Adrenal gland (tissue), 12 donors: Measurements from ENCODE around the gene CFAP47. TPM values are rescaled to one million over a fixed set of nuclear protein-coding genes. Genes with fewer than 3 reads are reported as not detected.
"Not testable (repeated sequence)": the region's sequence is repeated elsewhere in the genome, so short reads cannot be mapped to it uniquely, and the experiment has no call there.

ENCODE experiments used
- DNase-seq, 7 donors: peaks; one replicate each; pipeline ENCODE4 v3.0.0-alpha.2; 2019 to 2020
- H3K27ac ChIP-seq, 5 donors: fragments of 200-600 bp; sonication (generic) in 4 of 5; 1 replicate in 3 of 5; 2 replicates in 2 of 5; pipeline versions ENCODE4 v1.5.1 to v1.8.0; 2016 to 2020; ENCODE audit warnings: mild to moderate bottlenecking in 1 of 5
- H3K27me3 ChIP-seq: fragments of 200-600 bp; 2 replicates; pipeline ENCODE4 v1.8.0; 2021
- H3K36me3 ChIP-seq, 2 donors: fragments of 200-600 bp; replicated peaks in 1 of 2; 1 replicate in 1 of 2; 2 replicates in 1 of 2; pipeline versions ENCODE4 v1.5.1 to v1.8.0; 2018 to 2022
- H3K4me1 ChIP-seq, 2 donors: fragments of 200-600 bp; replicated peaks in 1 of 2; 1 replicate in 1 of 2; 2 replicates in 1 of 2; pipeline versions ENCODE4 v1.5.1 to v1.8.0; 2018 to 2021
- H3K4me3 ChIP-seq, 4 donors: fragments of 200-600 bp; sonication (generic) in 3 of 4; one replicate each; pipeline ENCODE4 v1.5.1; 2016 to 2018
- H3K9me3 ChIP-seq, 3 donors: fragments of 200-600 bp; sonication (generic) in 1 of 3; replicated peaks in 1 of 3; 1 replicate in 2 of 3; 2 replicates in 1 of 3; pipeline versions ENCODE4 v1.5.1 to v1.8.0; 2016 to 2021
- CTCF ChIP-seq, 6 experiments: fragments of 450-650 bp in 4 of 6; fragments of 200-600 bp in 2 of 6; sonication (generic) in 1 of 6; IDR thresholded peaks; 1 replicate in 5 of 6; 2 replicates in 1 of 6; pipeline versions ENCODE4 v1.5.1 to v1.8.0; 2016 to 2021; ENCODE audit warnings: antibody characterized with exemption in 6 of 6, mild to moderate bottlenecking in 2 of 6, moderate library complexity in 1 of 6
- POLR2A ChIP-seq, 2 donors: fragments of 450-650 bp; IDR thresholded peaks; one replicate each; pipeline ENCODE4 v1.6.1; 2017; ENCODE audit warnings: antibody characterized with exemption in 2 of 2, mild to moderate bottlenecking in 2 of 2, moderate library complexity in 1 of 2
- WGBS, 4 donors: extraction: QIAGEN DNeasy Blood & Tissue Kit in 2 of 4; methylation state at CpG; one replicate each; pipeline versions ENCODE4 v1.1.5 to v1.1.7; 2013 to 2017; 5-methylcytosine and 5-hydroxymethylcytosine counted together
- intact Hi-C, 2 donors: fragments of 100-400 bp; cut with DNase I; formaldehyde crosslinking; loops; one replicate each; pipeline versions ENCODE4 v1.14.1 to v1.15.0; 2022 to 2023
- polyA plus RNA-seq, 3 donors: library from polyadenylated mRNA; stranded (reverse); fragments of 200-250 nt in 2 of 3; fragments of 350-450 nt in 1 of 3; fragmentation: Illumina TruSeq in 1 of 3; extraction: RNeasy Lipid Tissue Mini Kit (QIAGEN cat#74804) in 1 of 3; gene quantifications; one replicate each; pipeline ENCODE4 v1.2.3, GENCODE V29; 2013 to 2014
- total RNA-seq, 9 donors: library from RNA; depleted of rRNA in 4 of 9; stranded (reverse); fragments of >200 nt in 4 of 9; fragments of 120-200 nt in 1 of 9; fragmentation: NEBNext Ultra II Directional in 1 of 9; extraction: Animal tissue kit (Norgen Biotek cat#: 25700) in 1 of 9; gene quantifications; one replicate each; pipeline versions ENCODE4 v1.1.0 to v1.2.4, GENCODE V29; 2013 to 2023
- donor health status: healthy with polysubstance abuse.
- donor health status: Bipolar disorder and iron deficiency.
- donor health status: DM: yes; HTN: yes; CAD: no.
- donor health status: DM: no; HTN: no; CAD: no.
- donor health status: DM: no; HTN: no; CAD: no.
- donor health status: DM: yes; HTN: yes; CAD: no.

CFAP47 gene
- total and polyA plus RNA-seq, 12 donors: 0.03 to 3.7 (median 0.14) TPM; not detected in 5

DNA sequence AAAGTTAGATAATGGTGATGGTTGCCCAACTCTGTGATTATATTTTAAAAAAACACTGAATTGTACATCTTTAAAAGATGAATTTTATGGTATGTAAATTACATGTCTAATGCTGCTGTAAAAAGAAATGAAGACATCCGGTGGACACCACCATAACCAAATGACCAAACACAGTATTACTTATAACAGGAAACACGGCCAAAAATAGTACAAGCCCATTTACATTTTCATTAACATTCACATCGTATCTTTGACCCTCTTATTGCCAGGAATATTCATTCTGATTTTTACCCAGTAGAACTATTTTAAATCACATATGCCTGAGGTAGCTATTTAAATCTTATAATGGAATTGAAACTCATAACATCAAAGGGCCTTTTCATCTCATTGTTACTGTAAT lies 143.2 kb downstream of the CFAP47 start:
- Histone ChIP-seq H3K36me3 (no peaks in the 10 kb centered on the region), H3K27ac (no peak overlapping the region), H3K27me3 (no peaks in the 10 kb centered on the region), H3K4me3 (no peak overlapping the region), H3K4me1 (no peaks in the 10 kb centered on the region), H3K9me3 (no peaks in the 10 kb centered on the region)
- intact Hi-C loops: no loop called here
- no peak for DNase-seq
- WGBS, 4 donors: 69 to 87% (median 71%) methylated on average over 3 of the region's 3 CpGs
- TF ChIP-seq POLR2A (IDR thresholded peaks at IDR 0.05): no peak
- TF ChIP-seq CTCF (IDR thresholded peaks at IDR 0.05): no peak

- H3K27ac ChIP-seq: no peak overlapping the region
- intact Hi-C loops: no loop called here
- DNase-seq: no peak
- WGBS, 4 donors: 53 to 66% (median 63%) methylated on average over 2 of the region's 2 CpGs
- no peak overlapping the region for H3K4me3 ChIP-seq
- no peaks in the 10 kb centered on the region for H3K9me3 ChIP-seq
- no peaks in the 10 kb centered on the region for H3K27me3 ChIP-seq
- H3K4me1 ChIP-seq: no peaks in the 10 kb centered on the region
- TF ChIP-seq POLR2A (IDR thresholded peaks at IDR 0.05): no peak
- no peak for TF ChIP-seq CTCF (IDR thresholded peaks at IDR 0.05)
- H3K36me3 ChIP-seq: no peaks in the 10 kb centered on the region
Observed at GRCh38 chrX:36071061-36071460, 151.5 kb downstream of the CFAP47 start.

DNA sequence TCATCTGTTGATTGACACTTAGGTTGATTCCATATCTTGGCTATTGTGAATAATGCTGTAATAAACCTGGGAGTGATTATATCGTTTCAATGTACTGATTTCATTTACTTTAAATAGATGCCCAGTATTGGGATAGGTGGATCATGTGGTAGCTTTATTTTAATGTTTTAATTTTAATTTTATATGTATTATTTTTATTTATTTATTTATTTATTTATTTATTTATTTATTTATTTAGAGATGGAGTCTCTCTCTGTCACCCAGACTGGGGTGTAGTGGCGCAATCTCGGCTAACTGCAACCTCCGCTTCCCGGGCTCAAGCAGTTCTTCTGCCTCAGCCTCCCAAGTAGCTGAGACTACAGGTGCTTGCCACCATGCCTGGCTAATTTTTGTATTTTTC lies 155.5 kb downstream of the CFAP47 start:
- H3K27me3 ChIP-seq, intact Hi-C loops, H3K4me3 ChIP-seq, DNase-seq, H3K27ac ChIP-seq, H3K9me3 ChIP-seq, H3K36me3 ChIP-seq, H3K4me1 ChIP-seq: not testable (repeated sequence)
- WGBS, 4 donors: 88 to 99% (median 91%) methylated on average over 5 of the region's 5 CpGs

DNA sequence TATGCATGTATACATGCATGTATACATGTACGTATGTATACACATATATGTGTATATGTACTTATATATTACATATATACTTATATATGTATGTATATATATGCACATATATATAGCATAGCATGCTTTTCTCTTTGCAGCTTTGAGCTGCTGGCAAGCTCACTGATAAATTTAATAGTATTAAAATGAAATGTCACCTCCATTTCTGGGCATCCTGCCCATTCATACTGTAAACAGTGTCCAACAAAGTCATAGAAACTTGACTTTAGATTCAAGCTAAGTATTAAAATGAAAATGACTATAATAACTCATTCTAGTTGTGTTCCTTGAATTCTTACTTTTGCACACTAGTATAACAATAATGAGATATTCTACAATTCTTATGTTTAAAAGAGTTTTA lies 163.7 kb downstream of the CFAP47 start:
- intact Hi-C loops: no loop called here
- H3K27me3 ChIP-seq: peaks cover 2% of the 10 kb centered on the region
- H3K36me3 ChIP-seq: no peaks in the 10 kb centered on the region
- DNase-seq: no peak
- H3K4me1 ChIP-seq: no peaks in the 10 kb centered on the region
- TF ChIP-seq POLR2A (IDR thresholded peaks at IDR 0.05) (no peak), CTCF (IDR thresholded peaks at IDR 0.05) (no peak)
- WGBS, 4 donors: 69 to 84% (median 73%) methylated on average over 1 of the region's 1 CpG
- no peaks in the 10 kb centered on the region for H3K9me3 ChIP-seq
- H3K27ac ChIP-seq: no peak overlapping the region
- H3K4me3 ChIP-seq: no peak overlapping the region

DNA sequence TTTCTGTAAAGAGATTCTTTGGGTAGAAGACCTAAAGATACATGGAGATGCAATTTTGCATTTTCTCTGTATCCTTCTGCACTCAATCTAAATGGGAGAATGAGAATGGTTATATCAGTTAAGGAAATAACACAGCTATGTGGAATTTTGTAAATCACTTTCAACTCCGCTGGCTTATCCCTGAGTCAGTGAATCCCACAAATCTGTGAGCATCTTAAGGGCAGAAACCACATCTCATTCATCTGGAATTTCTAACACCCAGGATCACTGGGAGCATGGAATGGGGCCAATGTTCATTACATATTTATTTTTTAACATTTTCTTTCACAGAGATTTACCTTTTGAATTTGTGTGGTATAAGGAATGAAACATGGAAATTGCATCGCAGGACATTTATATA lies 167.8 kb downstream of the CFAP47 start:
- H3K36me3 ChIP-seq: no peaks in the 10 kb centered on the region
- WGBS, 4 donors: 72 to 88% (median 80%) methylated on average over 2 of the region's 2 CpGs
- no peak for TF ChIP-seq POLR2A (IDR thresholded peaks at IDR 0.05)
- TF ChIP-seq CTCF (IDR thresholded peaks at IDR 0.05): no peak
- peaks cover 2% of the 10 kb centered on the region for H3K27me3 ChIP-seq
- no peaks in the 10 kb centered on the region for H3K4me1 ChIP-seq
- H3K27ac ChIP-seq: no peak overlapping the region
- intact Hi-C loops: no loop called here
- DNase-seq: no peak
- H3K9me3 ChIP-seq: no peaks in the 10 kb centered on the region
- H3K4me3 ChIP-seq: no peak overlapping the region

GRCh38 chrX:36088939-36089338 lies 169.4 kb downstream of the CFAP47 start:
- H3K4me3 ChIP-seq, intact Hi-C loops, H3K27me3 ChIP-seq, H3K4me1 ChIP-seq, H3K9me3 ChIP-seq, H3K27ac ChIP-seq, H3K36me3 ChIP-seq, DNase-seq: not testable (repeated sequence)
- 83 to 96% (median 88%) methylated on average over 10 of the region's 10 CpGs for WGBS, 4 donors
